ENCODE results near the gene ANKRD55. TPM values are rescaled to one million over a fixed set of nuclear protein-coding genes. Genes with fewer than 3 reads are reported as not detected.

ANKRD55 gene
- total RNA-seq, 1 donor from 2014 or later = not detected

- no peak for TF ChIP-seq CTCF (IDR thresholded peaks at IDR 0.05)
- intact Hi-C loops (cut with DNase I) = no loop called here
- H3K36me3 ChIP-seq = no peaks in the 10 kb centered on the region
- no peak overlapping the region for H3K4me3 ChIP-seq
- H3K9me3 ChIP-seq = no peaks in the 10 kb centered on the region
- no peak for DNase-seq (ENCODE audit: low spot score in 2 of 2)
- H3K4me1 ChIP-seq = no peaks in the 10 kb centered on the region
- H3K27ac ChIP-seq = no peak overlapping the region
- no peaks in the 10 kb centered on the region for H3K27me3 ChIP-seq
These were observed 88.9 kb downstream of the ANKRD55 start for GRCh38 chr5:56144211-56144610.

GRCh38 chr5:56143373-56143714, 89.8 kb downstream of the ANKRD55 start:
- H3K27me3 ChIP-seq = no peaks in the 10 kb centered on the region
- H3K36me3 ChIP-seq = no peaks in the 10 kb centered on the region
- DNase-seq (ENCODE audit: low spot score in 2 of 2) = no peak
- no peak for TF ChIP-seq CTCF (IDR thresholded peaks at IDR 0.05)
- no peak overlapping the region for H3K27ac ChIP-seq
- intact Hi-C loops (cut with DNase I) = no loop called here
- no peaks in the 10 kb centered on the region for H3K9me3 ChIP-seq
- no peaks in the 10 kb centered on the region for H3K4me1 ChIP-seq
- H3K4me3 ChIP-seq = no peak overlapping the region

GRCh38 chr5:56142614-56143372, 90.3 kb downstream of the ANKRD55 start:
- TF ChIP-seq CTCF (IDR thresholded peaks at IDR 0.05) = no peak
- no peaks in the 10 kb centered on the region for H3K4me1 ChIP-seq
- H3K27ac ChIP-seq = no peak overlapping the region
- no peak for DNase-seq (ENCODE audit: low spot score in 2 of 2)
- no peaks in the 10 kb centered on the region for H3K9me3 ChIP-seq
- H3K27me3 ChIP-seq = no peaks in the 10 kb centered on the region
- no peak overlapping the region for H3K4me3 ChIP-seq
- intact Hi-C loops (cut with DNase I) = no loop called here
- H3K36me3 ChIP-seq = no peaks in the 10 kb centered on the region

- H3K36me3 ChIP-seq = no peaks in the 10 kb centered on the region
These were observed 90.9 kb downstream of the ANKRD55 start for GRCh38 chr5:56142233-56142613.

GRCh38 chr5:56140073-56140472, 93.1 kb downstream of the ANKRD55 start:
- TF ChIP-seq CTCF (IDR thresholded peaks at IDR 0.05) = no peak
- Histone ChIP-seq H3K4me1 (no peaks in the 10 kb centered on the region), H3K4me3 (no peak overlapping the region), H3K36me3 (no peaks in the 10 kb centered on the region), H3K9me3 (no peaks in the 10 kb centered on the region), H3K27me3 (no peaks in the 10 kb centered on the region), H3K27ac (no peak overlapping the region)
- intact Hi-C loops (cut with DNase I) = no loop called here
- DNase-seq (ENCODE audit: low spot score in 2 of 2) = no peak

More at GRCh38 chr5:56142233-56142613, 90.9 kb downstream of the ANKRD55 start:
- Histone ChIP-seq H3K4me3 (no peak overlapping the region), H3K27ac (no peak overlapping the region), H3K9me3 (no peaks in the 10 kb centered on the region), H3K4me1 (no peaks in the 10 kb centered on the region), H3K27me3 (no peaks in the 10 kb centered on the region)
- TF ChIP-seq CTCF (IDR thresholded peaks at IDR 0.05) = no peak
- intact Hi-C loops (cut with DNase I) = no loop called here
- DNase-seq (ENCODE audit: low spot score in 2 of 2) = no peak

GRCh38 chr5:56130664-56131063, 102.5 kb downstream of the ANKRD55 start:
- no peak for DNase-seq (ENCODE audit: low spot score in 2 of 2)

More at GRCh38 chr5:56130664-56131063, 102.5 kb downstream of the ANKRD55 start:
- H3K9me3 ChIP-seq = peaks cover 0 to 5% of the 10 kb centered on the region in 2 donors
- H3K36me3 ChIP-seq = no peaks in the 10 kb centered on the region
- intact Hi-C loops (cut with DNase I) = no loop called here
- no peak overlapping the region for H3K4me3 ChIP-seq
- no peak overlapping the region for H3K27ac ChIP-seq
- no peak for TF ChIP-seq CTCF (IDR thresholded peaks at IDR 0.05)
- no peaks in the 10 kb centered on the region for H3K4me1 ChIP-seq
- no peaks in the 10 kb centered on the region for H3K27me3 ChIP-seq

All from ascending aorta (tissue), 2 donors.